GM10847 (cell line): ENCODE data around the gene TRPV5.

Source experiments
- POLR2A ChIP-seq: IDR thresholded peaks from 2 replicates; pipeline ENCODE4 v1.6.1; 2011; ENCODE audit not compliant: insufficient read length; ENCODE audit errors: extremely low read depth

Gene TRPV5

GRCh38 chr7:142948603-142949002 is 15.1 kb upstream of the TRPV5 start:
- TF ChIP-seq POLR2A, result no peak

GRCh38 chr7:142945001-142945400 is 11.5 kb upstream of the TRPV5 start:
- no peak for TF ChIP-seq POLR2A

GRCh38 chr7:142943706-142944268 is 10.2 kb upstream of the TRPV5 start:
- TF ChIP-seq POLR2A, result no peak

- TF ChIP-seq POLR2A, result no peak
These were observed 9.2 kb upstream of the TRPV5 start for GRCh38 chr7:142942746-142943145.

- no peak for TF ChIP-seq POLR2A
These were observed 8.0 kb upstream of the TRPV5 start for GRCh38 chr7:142941541-142941940.

- TF ChIP-seq POLR2A, result no peak
These were observed 7.5 kb upstream of the TRPV5 start for GRCh38 chr7:142940966-142941535.

GRCh38 chr7:142939226-142939910 is 5.8 kb upstream of the TRPV5 start, which contains the start of gene LLCFC1:
LLCFC1 (plus strand) TSS chr7:142939484; CDS start chr7:142939622, 138 bp downstream.
- no peak for TF ChIP-seq POLR2A

GRCh38 chr7:142938611-142939010 is 5.1 kb upstream of the TRPV5 start:
- TF ChIP-seq POLR2A, result no peak

- TF ChIP-seq POLR2A, result no peak
These were observed 2.5 kb upstream of the TRPV5 start for GRCh38 chr7:142935941-142936565.

- no peak for TF ChIP-seq POLR2A
These were observed 510 bp upstream of the TRPV5 start for GRCh38 chr7:142934056-142934455.

GRCh38 chr7:142933092-142933475 is 462 bp downstream of the TRPV5 start:
- TF ChIP-seq POLR2A, result no peak

- no peak for TF ChIP-seq POLR2A
These were observed 1.0 kb downstream of the TRPV5 start for GRCh38 chr7:142932386-142933091.

GRCh38 chr7:142930126-142930730 is 3.3 kb downstream of the TRPV5 start:
- no peak for TF ChIP-seq POLR2A

GRCh38 chr7:142927949-142928348 is 5.6 kb downstream of the TRPV5 start:
- TF ChIP-seq POLR2A, result no peak

GRCh38 chr7:142927085-142927745 is 6.3 kb downstream of the TRPV5 start:
- TF ChIP-seq POLR2A, result no peak

- TF ChIP-seq POLR2A, result no peak
These were observed 8.1 kb downstream of the TRPV5 start for GRCh38 chr7:142925413-142925812.
